ENCODE results near the gene TOX4.

The TOX4 gene

GRCh38 chr14:21506557-21506956 lies 29.6 kb downstream of the TOX4 start:
- Histone ChIP-seq H3K36me3 (ENCODE audit: control insufficient read depth, insufficient read depth, low read length) (peaks cover 10% of the 10 kb centered on the region), H3K4me3 (replicated peaks; ENCODE audit: low read depth, low read length) (no peak overlapping the region), H3K27me3 (replicated peaks; ENCODE audit: control insufficient read depth, insufficient read depth, low read length) (no peaks in the 10 kb centered on the region)
- no peak for DNase-seq (ENCODE audit: extremely low read depth, insufficient read length)
- TF ChIP-seq, protein P1, sequence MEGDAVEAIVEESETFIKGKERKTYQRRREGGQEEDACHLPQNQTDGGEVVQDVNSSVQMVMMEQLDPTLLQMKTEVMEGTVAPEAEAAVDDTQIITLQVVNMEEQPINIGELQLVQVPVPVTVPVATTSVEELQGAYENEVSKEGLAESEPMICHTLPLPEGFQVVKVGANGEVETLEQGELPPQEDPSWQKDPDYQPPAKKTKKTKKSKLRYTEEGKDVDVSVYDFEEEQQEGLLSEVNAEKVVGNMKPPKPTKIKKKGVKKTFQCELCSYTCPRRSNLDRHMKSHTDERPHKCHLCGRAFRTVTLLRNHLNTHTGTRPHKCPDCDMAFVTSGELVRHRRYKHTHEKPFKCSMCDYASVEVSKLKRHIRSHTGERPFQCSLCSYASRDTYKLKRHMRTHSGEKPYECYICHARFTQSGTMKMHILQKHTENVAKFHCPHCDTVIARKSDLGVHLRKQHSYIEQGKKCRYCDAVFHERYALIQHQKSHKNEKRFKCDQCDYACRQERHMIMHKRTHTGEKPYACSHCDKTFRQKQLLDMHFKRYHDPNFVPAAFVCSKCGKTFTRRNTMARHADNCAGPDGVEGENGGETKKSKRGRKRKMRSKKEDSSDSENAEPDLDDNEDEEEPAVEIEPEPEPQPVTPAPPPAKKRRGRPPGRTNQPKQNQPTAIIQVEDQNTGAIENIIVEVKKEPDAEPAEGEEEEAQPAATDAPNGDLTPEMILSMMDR (IDR thresholded peaks at IDR 0.05; ENCODE audit: insufficient read depth, low read length, poor library complexity, severe bottlenecking): no peak

GRCh38 chr14:21509432-21510143 lies 32.6 kb downstream of the TOX4 start:
- H3K36me3 ChIP-seq (ENCODE audit: control insufficient read depth, insufficient read depth, low read length): no peaks in the 10 kb centered on the region; the same call in 1 of the 2 replicates
- DNase-seq (ENCODE audit: extremely low read depth, insufficient read length): no peak
- H3K4me3 ChIP-seq (replicated peaks; ENCODE audit: low read depth, low read length): peak overlapping the region; percentile 91
- no peaks in the 10 kb centered on the region for H3K27me3 ChIP-seq (replicated peaks; ENCODE audit: control insufficient read depth, insufficient read depth, low read length)
- TF ChIP-seq, protein P1 (IDR thresholded peaks at IDR 0.05; ENCODE audit: insufficient read depth, low read length, poor library complexity, severe bottlenecking): no peak

GRCh38 chr14:21510735-21511657 lies 34.0 kb downstream of the TOX4 start, which contains the start of gene METTL3:
METTL3 (minus strand) TSS chr14:21511340; CDS start chr14:21511223, 117 bp downstream.
- Histone ChIP-seq H3K36me3 (ENCODE audit: control insufficient read depth, insufficient read depth, low read length) (no peaks in the 10 kb centered on the region; the same call in 1 of the 2 replicates), H3K4me3 (replicated peaks; ENCODE audit: low read depth, low read length) (peak within 1 kb of the TSS; percentile 91), H3K27me3 (replicated peaks; ENCODE audit: control insufficient read depth, insufficient read depth, low read length) (no peaks in the 10 kb centered on the region)
- peak; percentile 86 for DNase-seq (ENCODE audit: extremely low read depth, insufficient read length)
- TF ChIP-seq, protein P1 (IDR thresholded peaks at IDR 0.05; ENCODE audit: insufficient read depth, low read length, poor library complexity, severe bottlenecking): no peak

DNA sequence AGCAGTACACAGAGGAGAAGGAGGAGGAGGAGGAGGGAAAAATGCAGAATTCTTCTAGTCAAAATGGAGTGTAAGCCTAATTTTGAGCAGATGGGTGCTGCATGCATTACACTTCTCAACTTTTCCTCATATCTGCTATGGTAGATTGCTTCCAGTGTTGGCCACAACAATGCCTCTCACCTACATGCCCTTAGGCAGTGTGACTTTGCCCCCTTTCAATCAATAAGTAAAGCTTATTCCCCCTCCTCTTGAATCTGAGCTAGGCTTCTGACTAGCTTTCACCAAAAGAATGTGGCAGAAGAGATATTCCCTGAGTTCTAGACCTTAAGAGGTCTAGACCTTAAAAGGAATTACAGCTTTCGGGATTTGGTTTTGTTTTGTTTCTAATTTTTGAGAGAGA lies 37.3 kb downstream of the TOX4 start:
- TF ChIP-seq, protein P1 (IDR thresholded peaks at IDR 0.05; ENCODE audit: insufficient read depth, low read length, poor library complexity, severe bottlenecking): no peak
- no peaks in the 10 kb centered on the region for H3K36me3 ChIP-seq (ENCODE audit: control insufficient read depth, insufficient read depth, low read length)
- DNase-seq (ENCODE audit: extremely low read depth, insufficient read length): no peak
- no peaks in the 10 kb centered on the region; the same call in 1 of the 2 replicates for H3K27me3 ChIP-seq (replicated peaks; ENCODE audit: control insufficient read depth, insufficient read depth, low read length)
- H3K4me3 ChIP-seq (replicated peaks; ENCODE audit: low read depth, low read length): no peak overlapping the region

- no peaks in the 10 kb centered on the region; the same call in 1 of the 2 replicates for H3K27me3 ChIP-seq (replicated peaks; ENCODE audit: control insufficient read depth, insufficient read depth, low read length)
- TF ChIP-seq, protein P1 (IDR thresholded peaks at IDR 0.05; ENCODE audit: insufficient read depth, low read length, poor library complexity, severe bottlenecking): no peak
- no peaks in the 10 kb centered on the region for H3K36me3 ChIP-seq (ENCODE audit: control insufficient read depth, insufficient read depth, low read length)
- no peak overlapping the region for H3K4me3 ChIP-seq (replicated peaks; ENCODE audit: low read depth, low read length)
- DNase-seq (ENCODE audit: extremely low read depth, insufficient read length): no peak
Observed at GRCh38 chr14:21518725-21519124, 41.7 kb downstream of the TOX4 start.

Data from GM06990 (cell line).